Posterior vena cava (tissue), 2 donors: ENCODE data around the gene USF3. TPM values are rescaled to one million over a fixed set of nuclear protein-coding genes. Genes with fewer than 3 reads are reported as not detected.
A peak's percentile ranks its signal among the peaks of the same experiment; 100 is the strongest.

Source experiments
- DNase-seq: peaks from one replicate; pipeline ENCODE4 v3.0.0-alpha.2; 2020; ENCODE audit warnings: low spot score
- intact Hi-C, 2 donors: fragments of 100-400 bp; cut with DNase I; formaldehyde crosslinking; loops; one replicate each; pipeline versions ENCODE4 v1.14.1 to v1.14.2; 2022 to 2023
- total RNA-seq, 2 donors: library from RNA; stranded (reverse); fragmentation: NEBNext Ultra II Directional; extraction: Animal tissue kit (Norgen Biotek cat#: 25700); gene quantifications; one replicate each; pipeline ENCODE4 v1.2.1, GENCODE V29; 2021
- donor health status: DM: yes; HTN: yes; CAD: no.
- donor health status: DM: yes; HTN: yes; CAD: no.

USF3 gene
- total RNA-seq, 2 donors from 2014 or later: 14.1 to 14.9 TPM

- intact Hi-C loops: no loop called here
- DNase-seq: no peak
Measured at GRCh38 chr3:113698956-113699355, 2.5 kb upstream of the USF3 start.

DNA sequence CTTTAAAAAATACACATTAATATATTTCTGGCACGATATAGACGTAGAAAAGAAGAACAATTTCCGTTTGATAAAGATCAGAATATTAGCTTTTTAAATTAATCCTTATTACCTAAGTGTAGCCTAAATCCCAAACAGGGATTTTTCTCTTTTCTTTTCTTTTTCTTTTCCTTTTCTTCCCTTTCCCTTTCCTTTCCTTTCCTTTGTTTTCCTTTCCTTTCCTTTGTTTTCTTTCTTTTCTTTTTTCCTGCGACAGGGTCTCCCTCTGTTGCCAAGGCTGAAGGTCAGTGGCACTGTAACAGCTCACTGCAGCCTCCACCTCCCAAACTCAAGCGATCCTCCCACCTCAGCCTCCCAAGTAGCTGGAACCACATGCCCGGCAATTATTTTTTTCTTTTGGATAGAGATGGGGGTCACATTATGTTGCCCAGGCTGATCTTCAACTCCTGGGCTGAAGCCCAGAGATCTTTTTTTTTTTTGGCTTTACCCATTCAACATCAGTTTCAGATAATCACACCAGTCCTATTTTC, 1.8 kb upstream of the USF3 start:
- intact Hi-C loops: no loop called here
- DNase-seq: no peak

- DNase-seq: no peak
- intact Hi-C loops: no loop called here
Measured at GRCh38 chr3:113697500-113698090, 1.2 kb upstream of the USF3 start.

DNA sequence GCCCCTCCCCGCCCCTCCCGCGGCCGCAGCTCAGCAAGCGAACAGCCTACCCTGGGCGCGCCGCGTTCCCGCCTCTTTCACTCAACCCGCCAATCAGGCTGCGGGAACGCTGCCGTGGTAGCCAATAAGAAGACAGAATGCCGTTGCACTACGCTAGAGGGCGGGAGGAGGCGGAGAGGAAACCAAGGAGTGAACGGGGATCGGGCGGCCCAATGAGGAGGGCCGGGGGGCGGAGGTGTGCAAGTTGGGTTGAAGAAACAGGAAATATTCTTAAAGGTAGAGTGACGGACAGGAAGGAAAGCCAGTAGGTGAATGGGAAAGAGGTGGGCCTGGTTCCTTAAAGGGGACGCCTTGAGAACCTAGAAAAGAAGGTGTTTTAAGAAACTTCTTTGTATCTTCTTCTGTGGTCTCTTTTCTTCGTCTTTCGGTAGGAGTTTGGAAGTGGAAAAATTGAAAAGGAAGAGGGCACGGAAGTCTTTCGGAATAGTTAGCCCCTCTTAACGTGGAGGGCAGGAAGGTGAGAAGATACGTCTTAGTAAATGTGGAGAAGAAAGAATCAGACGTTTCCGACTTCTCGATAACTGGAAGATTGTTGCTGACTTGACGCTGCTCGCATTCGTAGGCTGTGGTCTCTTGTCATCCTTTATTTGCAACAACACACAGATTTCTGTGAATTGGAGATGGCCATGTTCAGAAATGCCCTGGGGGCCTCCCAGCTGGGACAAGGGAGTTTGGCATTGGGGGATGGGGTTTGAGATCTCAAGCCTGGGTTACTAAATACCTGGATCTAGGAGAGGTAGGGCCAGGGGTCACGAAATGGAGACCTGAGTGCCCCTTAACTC, 437 bp upstream of the USF3 start:
- DNase-seq: peak; percentile 100
- intact Hi-C loops: no loop called here

DNA sequence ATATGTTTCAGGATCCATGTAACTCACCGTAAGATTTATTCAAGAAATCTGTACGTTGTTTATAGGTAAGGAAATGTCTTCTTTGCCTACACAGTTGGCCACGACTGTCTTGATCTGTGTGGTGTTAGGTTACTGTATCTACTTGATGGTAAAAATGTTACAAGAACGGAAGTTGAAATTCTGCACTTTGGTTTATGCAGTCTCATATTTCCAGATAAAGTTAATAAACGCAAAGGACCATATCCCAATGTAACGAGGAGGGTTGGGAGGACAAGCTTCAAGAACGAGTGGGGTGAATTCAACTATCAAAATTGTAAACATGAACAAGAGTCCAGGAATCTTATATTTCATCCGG, 1.0 kb downstream of the USF3 start:
- no peak for DNase-seq
- intact Hi-C loops: no loop called here

GRCh38 chr3:113690482-113690881, 6.0 kb downstream of the USF3 start:
- DNase-seq: no peak
- intact Hi-C loops: no loop called here

DNA sequence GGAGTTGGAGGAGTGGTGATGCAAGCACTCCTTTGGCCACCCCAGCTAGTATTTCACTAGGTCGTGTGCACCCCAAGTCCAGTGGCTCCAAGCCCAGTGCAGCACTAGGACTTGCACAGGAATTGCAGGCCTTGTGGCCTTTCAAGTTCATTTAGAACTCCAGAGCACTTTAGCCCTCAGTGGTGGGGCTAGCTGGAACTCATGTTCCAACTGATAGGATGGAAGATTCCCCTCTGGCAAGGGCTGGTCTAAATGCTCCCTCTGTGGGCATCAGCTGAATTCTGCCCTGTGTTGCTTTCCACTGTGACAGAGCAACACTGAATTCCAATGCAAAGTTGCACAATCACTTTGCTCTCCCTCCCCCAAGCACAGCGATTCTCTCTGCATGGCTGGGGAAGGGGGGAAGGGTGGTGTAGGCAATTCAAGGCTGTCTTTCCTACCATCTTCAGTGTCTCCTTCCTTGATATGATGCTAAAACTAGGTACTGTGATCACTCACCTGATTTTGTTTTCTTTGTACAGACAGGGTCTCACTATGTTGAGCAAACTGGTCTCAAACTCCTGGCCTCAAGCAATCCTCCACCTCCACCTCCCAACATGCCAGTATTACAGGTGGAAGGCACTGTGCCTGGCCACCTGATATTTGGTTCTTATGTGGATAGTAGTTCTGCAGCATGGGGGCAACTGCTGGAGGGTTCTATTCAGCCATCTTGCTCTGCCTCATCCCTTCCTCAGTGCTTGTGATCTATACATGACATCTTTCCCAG, 10.3 kb downstream of the USF3 start:
- DNase-seq: no peak
- intact Hi-C loops: no loop called here

DNA sequence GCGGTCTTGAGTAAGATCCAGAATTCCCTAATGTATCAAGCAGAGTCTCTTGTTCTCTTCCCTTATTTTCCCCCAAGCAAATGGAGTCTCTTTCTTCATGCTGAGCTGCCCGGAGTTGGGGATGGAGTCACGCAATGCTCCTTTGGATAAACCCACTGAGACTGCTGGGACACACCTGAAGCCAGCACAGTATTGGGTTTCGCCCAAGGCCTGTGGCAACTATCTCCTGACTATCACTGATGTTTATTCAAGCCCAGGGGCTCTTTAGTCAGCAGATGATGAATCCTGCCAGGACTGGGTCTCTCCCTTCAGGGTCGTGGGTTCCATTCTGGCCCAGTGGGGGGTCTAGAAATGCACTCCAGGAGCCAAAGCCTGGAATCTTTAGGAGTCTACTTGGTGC, 11.3 kb downstream of the USF3 start:
- DNase-seq: no peak

DNA sequence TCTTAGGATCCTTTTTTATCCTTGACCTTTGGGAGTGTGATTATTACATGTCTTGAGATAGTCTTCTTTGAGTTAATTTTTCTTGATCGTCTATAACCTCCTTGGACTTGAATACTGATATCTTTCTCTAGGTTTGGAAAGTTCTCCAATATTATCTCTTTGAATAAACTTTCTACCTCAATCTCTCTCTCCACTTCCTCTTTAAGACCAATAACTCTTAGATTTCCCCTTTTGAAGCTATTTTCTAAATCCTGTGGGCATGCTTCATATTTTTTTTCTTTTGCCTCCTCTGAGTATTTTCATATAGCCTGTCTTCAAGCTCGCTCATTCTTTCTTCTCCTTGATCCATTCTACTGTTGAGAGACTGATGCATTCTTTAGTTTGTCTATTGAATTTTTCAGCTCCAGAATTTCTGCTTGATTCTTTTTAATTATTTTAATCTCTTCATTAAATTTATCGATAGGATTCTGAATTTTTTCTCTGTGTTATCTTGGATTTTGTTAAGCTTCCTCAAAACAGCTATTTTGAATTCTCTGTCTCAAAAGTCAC, 12.1 kb downstream of the USF3 start:
- no peak for DNase-seq
- intact Hi-C loops: no loop called here

More for the DNA sequence above, 11.3 kb downstream of the USF3 start:
- intact Hi-C loops: no loop called here

DNA sequence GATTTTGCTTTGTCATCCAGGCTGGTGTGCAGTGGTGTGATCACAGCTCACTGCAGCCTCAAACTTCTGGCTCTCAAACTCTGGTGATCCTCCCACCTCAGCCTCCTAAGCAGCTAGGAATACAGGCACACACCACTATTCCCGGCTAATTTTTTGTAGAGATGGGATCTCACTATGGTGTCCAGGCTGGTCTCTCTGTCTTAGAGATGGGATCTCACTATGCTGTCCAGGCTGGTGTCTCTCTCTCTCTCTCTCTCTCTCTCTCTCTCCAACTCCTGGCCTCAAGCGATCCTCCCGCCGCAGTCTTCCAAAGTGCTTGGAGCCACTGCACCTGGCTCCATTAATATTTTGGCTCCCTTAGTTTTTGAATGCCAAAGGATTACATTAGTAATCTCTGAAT, 17.7 kb downstream of the USF3 start:
- intact Hi-C loops: no loop called here
- DNase-seq: no peak

DNA sequence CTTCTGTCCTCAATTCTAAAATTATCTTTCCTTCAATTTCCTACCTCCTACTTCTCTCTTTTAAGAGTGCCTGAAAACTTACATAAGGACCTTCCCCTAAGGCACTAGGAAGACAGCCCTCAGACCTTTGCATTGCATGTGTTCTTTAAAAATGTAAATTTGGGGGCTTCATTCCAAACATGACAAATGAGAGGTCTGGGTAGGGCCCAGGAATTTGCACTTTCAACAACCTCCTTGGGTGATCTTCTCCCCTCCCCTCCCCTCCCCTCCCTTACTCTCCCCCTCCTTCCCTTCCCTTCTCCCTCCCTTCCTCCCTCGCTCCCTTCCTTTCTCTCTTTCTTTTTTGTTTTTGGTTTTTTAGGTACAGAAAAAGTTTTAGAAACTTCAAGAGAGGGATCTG, 18.7 kb downstream of the USF3 start:
- no peak for DNase-seq
- intact Hi-C loops: no loop called here

GRCh38 chr3:113676261-113676660, 20.2 kb downstream of the USF3 start:
- intact Hi-C loops: no loop called here
- no peak for DNase-seq

- intact Hi-C loops: no loop called here
- no peak for DNase-seq
Measured at GRCh38 chr3:113673593-113673992, 22.8 kb downstream of the USF3 start.

- intact Hi-C loops: no loop called here
- DNase-seq: no peak
Measured at GRCh38 chr3:113668015-113668414, 28.4 kb downstream of the USF3 start.

DNA sequence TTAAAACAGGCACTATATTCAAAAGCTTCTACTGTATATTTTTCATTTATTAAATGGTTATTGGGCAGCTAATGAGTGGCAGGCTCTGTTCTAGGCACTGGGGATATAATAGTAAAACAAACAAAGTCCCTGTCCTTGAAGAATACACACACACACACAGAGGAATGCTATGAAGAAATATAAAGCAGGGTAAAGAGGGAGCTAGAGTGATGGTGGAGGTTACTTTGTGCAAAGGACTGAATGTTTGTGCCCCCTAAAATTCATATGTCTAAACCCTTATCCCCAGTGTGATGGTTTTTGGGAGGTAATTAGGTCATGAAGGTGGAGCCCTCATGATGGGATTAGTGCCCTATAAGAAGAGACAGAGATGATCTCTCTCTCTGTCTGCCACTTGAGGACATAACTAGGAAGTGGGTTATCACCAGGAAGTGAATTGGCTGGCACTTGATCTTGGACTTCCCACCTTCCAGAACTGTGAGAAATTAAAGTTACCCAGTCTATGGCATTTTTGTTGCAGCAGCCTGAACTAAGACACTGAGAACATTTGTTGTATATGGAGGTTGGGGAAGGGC, 31.8 kb downstream of the USF3 start:
- intact Hi-C loops: no loop called here
- no peak for DNase-seq

DNA sequence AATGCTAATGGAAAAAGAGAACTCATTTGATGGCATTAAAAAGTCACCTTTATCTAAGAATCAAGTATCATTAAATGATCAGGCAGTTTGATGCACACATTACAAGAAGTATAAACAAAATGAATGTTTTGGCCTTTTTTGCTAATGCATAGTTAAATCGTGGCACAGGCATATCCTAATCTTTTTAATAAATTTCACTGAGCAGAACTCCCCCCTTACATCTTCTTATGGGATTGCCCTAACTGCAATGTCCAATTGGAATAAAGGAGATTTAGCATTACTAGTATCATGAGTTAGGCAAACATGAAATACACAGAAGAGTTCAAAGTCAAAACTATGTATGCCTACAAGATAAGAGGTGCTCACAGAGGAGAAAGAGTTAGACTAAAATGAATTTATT, 32.7 kb downstream of the USF3 start:
- intact Hi-C loops: no loop called here
- no peak for DNase-seq

- no peak for DNase-seq
- intact Hi-C loops: no loop called here
Measured at GRCh38 chr3:113663324-113663750, 33.1 kb downstream of the USF3 start.

DNA sequence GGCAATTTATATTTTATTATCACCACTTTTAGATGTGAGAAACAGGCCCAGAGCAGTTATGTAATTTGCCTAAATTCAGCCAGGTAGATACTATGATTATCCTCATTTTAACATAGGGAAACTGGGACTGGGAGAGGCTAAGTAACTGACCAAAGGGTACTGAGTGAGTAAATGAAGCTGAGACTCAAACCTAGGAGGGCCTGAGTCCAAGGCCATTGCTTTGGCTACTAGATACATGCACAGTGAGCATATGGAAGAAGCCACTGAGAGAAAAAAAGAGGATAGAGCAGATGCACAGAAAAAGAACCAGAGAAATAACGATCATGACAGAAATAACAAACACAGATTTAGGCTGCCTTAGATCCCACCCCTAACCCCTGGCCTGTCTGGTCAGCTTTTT, 33.6 kb downstream of the USF3 start:
- intact Hi-C loops: no loop called here
- DNase-seq: no peak

- intact Hi-C loops: loop anchor here in 1 of 2 donors (1.0 kb wide), 1 partner anchor 32 kb away; no protein-coding TSS in a partner anchor
- no peak for DNase-seq
Measured at GRCh38 chr3:113660896-113661295, 35.5 kb downstream of the USF3 start.
